GM21528 (cell line): ENCODE results near the gene SCN4A.
A peak's percentile ranks its signal among the peaks of the same experiment; 100 is the strongest.
"Not testable (repeated sequence)": the region's sequence is repeated elsewhere in the genome, so short reads cannot be mapped to it uniquely, and the experiment has no call there.

Source experiments
- ATAC-seq: cut with Tn5 transposase; IDR thresholded peaks from one replicate; pipeline ENCODE4 v1.9.1; 2021; ENCODE audit warnings: mild to moderate bottlenecking, moderate library complexity; ENCODE audit not compliant: unreplicated experiment, low FRiP score

The SCN4A gene

GRCh38 chr17:63972796-63973195, at the start of gene SCN4A:
Gene SCN4A (minus strand): TSS chr17:63972918. CDS start chr17:63972841, 77 bp downstream.
- no peak for ATAC-seq

DNA sequence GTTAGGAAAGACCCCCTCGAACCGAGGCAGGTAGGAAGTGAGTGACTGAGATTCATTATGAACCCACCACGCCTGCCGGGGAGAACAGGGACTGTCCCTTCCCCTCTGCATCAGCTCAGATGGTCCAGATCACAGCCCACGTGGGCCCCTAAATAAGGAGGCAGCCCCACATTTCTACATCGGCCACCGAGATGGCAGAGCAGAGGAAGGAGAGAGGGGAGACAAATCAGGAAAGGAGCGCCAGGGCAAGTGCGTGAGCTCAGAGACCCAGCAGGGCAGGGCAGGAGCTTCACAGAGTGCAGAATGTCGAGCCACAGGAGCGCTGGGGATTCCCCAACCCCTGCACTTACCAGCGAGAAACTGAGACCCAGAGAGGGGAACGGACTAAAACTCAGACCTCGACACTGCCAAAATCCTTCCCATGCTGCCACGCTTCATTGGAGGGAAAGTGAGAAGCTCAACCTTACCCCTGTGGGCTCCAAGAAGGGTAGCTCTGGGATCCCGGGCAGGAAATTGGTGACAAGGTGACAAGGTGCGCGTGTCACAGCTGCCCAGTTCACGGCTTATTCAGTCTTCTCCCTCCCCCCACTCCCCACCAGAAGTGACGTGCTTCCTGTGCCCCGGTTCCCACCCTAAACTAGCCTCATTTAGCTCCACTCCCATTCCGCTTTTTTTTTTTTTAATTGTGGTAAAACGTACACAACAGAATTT, 47.5 kb upstream of the SCN4A start, which contains the start of gene ICAM2:
TSS of gene ICAM2 (minus strand) at position 578 of the 711 bp plus-strand sequence. CDS start 13,942 bp downstream, outside the sequence.
- peak; percentile 71 for ATAC-seq

GRCh38 chr17:64019551-64019961, 46.8 kb upstream of the SCN4A start:
- not testable (repeated sequence) for ATAC-seq

DNA sequence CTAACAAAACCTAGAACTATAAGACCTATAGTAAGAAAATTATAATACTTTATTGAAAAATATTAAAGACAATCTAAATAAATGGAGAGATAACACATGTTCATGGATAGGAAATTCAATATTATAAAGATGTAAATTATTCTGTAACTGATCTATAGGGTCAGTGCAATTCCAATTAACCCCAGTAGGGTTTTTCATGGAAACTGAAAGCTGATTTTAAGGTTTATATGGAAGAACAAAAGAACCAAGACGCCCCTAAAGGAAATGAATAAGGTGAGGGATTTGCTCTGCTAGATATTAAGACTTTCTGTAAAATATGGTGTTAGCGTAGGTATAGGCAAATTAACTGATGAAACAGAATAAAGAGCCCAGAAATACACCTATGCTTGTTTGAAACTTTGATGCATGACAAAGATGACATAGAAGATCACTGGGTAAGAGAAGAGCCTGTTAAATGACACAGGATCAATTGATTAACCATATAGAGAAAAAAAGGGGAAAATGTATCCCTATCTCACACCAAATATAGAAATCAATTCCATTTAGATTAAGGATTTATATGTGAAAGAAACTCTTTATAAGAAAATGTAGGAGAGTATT, 44.8 kb upstream of the SCN4A start:
- no peak for ATAC-seq

DNA sequence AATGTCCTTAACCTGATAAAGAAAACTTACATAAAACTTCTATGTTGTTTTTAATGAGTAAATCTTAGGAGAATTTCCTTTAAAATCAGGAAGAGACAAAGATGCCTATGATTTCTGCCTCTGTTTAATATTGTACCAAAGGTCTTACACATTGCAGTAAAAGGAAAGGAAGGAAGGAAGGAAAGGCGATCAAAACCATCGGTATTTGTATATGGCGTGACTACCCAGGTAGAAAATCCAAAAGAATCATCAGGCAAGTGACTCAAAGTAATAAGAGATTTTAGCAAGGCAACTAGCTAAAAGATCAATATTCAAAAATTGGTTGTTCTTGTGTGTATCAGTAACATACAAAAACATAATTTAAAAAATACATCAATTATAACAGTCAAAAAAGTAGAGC, 44.3 kb upstream of the SCN4A start:
- no peak for ATAC-seq

- ATAC-seq: no peak
Observed at GRCh38 chr17:64016231-64016784, 43.6 kb upstream of the SCN4A start.

GRCh38 chr17:64015447-64015846, 42.7 kb upstream of the SCN4A start:
- ATAC-seq: no peak

DNA sequence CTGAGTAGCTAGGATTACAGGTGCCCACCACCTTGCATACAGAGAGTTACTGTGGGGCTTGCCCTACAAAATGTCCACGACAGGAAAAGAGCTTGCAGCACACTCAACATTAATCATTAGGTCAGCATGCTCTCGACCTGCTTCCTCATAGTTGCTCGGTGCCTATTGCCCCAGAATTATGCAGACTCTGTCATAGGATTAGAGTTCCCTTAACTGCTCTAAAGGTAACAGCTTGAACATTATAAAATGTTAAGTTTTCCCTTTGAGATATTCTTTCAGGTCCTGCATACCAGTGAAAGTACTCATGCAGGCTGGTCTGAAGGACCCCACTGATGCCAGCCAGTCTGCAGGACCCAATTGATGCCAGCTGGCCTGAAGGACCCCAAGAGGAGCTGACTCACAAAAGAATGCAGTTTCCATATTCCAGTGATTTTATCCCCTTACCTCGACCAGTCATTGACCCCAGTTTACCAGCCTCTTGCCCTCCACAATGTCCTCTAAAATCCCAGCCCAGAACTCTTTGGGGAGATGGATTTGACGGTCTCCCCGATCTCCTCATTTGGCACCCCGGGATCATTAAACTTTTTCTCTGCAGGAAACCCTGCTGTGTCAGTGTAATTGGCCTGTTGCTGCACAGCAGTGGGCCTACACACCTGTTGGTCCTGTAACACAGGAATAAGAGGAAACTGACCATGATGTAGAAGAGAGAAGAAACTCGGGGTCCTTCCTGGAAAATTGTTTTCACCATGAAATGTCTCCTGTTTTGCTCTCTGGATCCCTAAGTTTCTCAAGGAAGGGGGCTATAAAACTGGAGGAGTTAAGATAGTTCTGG, 37.1 kb upstream of the SCN4A start:
- no peak for ATAC-seq

- no peak for ATAC-seq
Observed at GRCh38 chr17:64008830-64009229, 36.1 kb upstream of the SCN4A start.

GRCh38 chr17:64008346-64008745, 35.6 kb upstream of the SCN4A start:
- no peak for ATAC-seq

- no peak for ATAC-seq
Observed at GRCh38 chr17:64007838-64008282, 35.1 kb upstream of the SCN4A start.

DNA sequence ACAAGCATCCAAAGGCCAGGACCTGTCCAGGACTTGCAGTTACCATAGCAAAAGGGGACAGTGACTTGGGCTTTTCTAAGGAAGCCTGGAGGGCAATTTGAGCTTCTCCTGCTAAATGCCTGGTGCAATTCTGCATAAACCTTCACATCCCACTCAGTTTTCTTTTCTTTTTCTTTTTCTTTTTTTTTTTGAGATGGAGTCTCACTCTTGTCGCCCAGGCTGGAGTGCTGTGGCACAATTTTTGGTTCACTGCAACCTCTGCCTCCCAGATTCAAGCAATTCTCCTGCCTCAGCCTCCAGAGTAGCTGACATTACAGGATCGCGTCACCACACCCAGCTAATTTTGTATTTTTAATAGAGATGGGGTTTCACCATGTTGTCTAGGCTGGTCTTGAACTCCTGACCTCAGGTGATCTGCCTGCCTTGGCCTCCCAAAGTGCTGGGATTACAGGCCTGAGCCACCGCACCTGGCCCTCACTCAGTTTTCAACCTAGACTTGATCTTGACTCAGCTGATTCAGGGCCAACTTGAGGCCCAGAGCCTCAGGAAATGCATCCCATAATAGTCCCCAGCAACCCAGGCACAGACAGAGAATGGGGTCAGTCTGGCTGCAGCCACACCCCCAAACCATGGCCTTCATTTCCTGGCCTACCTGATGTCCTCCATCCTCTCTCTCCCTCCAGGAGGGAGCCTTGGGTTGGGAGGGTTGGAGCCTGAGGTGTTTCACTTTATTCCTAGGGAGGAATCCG, 34.5 kb upstream of the SCN4A start:
- ATAC-seq: not testable (repeated sequence)

DNA sequence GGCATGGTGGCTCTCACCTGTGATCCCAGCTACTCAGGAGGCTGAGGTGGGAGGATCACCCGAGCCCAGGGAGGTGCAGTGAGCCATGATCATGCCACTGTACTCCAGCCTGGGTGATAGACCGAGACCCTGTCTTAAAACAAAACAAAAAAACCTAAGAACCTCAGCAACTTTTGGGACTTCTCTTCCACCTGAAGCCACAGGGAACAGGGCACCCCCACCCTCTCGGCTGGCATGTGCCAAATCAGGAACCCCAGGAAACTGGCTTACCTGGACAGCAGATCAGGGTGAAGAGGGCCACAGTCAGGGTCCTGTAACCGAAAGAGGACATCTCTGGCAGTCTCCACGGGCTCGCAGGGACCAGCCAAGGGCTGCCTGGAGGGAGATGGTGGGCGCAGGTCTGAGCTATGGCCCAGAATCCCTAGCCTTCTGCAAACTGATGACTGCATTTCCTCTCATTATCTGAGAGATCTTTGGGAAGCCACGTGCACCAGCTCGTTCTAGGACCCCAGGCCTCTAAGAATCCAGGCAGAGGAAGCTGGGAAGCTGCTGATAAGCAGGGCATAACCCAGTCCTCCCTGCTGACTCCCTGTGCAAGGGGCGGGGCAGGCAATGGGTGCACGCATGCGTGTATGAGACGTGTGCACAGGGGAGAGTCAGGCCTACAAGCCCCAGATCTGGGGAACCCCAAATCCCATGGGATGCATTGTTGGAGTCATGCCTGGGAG, 33.8 kb upstream of the SCN4A start:
- ATAC-seq: no peak

DNA sequence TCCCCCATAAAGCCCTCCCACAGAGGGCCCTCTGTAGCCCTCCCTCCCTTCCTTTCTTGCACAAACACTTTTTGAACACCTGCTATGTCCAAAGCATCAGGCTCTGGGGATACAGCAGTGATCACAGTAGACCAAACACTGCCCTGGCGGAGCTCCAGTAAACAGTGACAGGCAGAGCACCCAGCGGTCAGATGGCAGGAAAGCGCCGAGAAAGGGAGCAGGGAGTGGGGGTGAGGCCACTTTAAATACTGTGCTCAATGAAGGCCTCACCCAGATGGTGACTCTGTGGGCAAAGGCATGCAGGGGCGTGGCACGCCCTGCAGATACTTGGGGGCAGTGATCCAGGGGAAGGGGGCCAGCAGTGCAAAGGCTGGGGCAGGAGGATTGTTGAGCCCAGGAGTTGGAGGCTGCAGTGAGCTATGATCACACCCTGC, 33.0 kb upstream of the SCN4A start:
- ATAC-seq: no peak

DNA sequence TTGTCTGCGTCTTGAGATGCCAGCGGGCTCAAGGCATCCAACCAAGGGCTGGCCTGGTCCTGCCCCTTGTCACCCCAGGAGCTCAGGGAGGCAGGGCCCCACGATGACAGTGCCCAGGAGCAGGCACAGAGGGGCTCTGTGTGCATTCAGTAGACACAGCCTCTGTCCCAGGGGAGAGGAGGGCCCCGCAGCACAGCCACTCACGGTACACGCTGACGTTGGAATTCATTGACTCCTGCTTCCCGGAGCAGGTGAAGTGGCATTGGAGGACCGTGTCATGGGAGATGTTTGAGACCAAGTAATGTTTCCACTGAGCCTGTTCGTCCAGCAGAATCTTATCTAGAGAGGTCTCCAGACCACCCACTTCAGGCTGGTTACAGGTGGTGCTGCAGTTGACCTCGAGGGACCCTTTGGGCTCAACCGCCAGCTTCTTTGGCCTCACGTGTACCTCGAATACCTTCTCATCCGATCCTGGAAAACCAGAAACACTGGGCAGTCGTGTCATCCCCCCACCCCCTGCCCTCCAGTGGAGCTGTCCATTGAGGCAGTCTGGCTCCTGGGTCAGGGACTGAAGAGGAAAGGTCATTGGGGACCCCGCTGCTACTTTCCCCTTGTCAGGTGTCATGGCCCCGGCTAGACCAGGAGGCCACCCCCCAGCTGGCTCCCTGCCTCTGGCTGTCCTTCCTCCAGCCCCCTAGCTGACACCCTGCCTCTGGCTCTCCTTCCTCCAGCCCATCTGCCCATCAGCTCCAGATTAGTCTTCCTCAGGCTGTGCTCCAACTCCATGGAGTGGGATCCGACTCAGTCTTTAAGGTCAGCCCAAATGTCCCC, 32.4 kb upstream of the SCN4A start:
- ATAC-seq: no peak

DNA sequence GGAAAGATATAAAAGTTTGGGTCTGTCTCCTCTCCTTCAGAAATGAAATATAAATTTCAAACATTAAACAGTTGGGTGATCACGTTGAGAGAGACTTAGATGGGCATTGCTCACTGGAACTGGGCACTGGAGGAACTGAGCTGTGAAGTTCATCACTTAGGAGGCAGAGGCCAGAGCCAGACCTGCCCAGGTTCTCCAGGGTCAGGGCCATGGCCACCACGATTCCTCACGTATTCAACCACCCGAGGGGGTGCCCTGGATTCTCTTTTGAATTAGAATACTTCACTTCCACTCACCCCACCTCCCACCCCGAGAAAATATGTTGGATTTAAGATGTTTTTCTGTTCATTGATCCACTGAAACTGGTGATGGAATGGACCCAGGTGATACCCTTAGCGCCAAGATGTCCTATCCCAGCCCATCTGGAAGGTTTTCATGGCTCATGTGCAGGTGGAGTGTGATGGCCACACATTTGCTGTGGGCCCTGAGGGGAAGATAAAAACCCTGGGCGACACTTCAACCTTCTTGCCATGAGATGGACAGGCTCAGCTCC, 31.6 kb upstream of the SCN4A start:
- no peak for ATAC-seq

DNA sequence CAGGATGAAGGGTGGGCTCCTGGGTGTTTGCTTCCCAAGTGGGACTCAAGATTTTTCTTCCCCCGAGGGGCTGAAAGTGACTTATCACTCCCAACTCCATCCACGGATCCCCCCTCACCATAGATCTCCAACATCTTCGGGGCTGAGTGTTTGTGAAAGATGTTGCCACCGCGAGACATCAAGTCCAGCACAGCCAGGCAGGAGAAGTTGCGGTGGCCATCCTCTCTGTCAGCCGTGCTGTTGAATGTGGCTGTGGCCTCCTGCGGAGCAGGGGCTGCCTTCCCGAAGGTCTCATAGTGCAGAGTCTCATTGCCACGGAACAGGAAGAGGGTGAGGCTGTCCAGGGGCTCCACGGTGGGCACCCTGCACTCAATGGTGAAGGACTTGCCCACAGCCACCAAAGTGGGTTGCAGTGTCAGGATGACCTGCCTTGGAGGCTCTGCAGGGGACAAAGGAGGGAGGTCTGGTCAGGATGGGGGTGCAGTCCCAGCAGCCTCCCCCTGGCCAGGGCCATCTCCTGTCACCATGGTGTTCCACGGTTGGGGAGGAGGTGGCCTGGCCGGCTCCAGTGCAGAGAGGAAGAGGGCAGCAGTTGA, 30.9 kb upstream of the SCN4A start:
- no peak for ATAC-seq
